Caco-2 (cell line): ENCODE measurements around the gene LPGAT1. TPM values are rescaled to one million over a fixed set of nuclear protein-coding genes. Genes with fewer than 3 reads are reported as not detected.

Source experiments
- BruUV-seq: library from RNA; stranded (reverse); fragments of 400-500 nt; replicated peaks from 2 replicates; lab custom pipeline; 2021; lab: Mats Ljungman, UMichigan
- CTCF ChIA-PET: fragments of 300-600 bp; sonication (Branson Sonifier 250); formaldehyde crosslinking; loops from one replicate; lab custom pipeline; 2022; ENCODE audit warnings: antibody characterized with exemption; lab: Charles Lee
- POLR2A ChIA-PET: fragments of 300-600 bp; sonication (Branson Sonifier 250); formaldehyde crosslinking; loops from one replicate; lab custom pipeline; 2022; ENCODE audit warnings: antibody characterized with exemption; lab: Charles Lee
- DNase-seq, 2 experiments: peaks; one replicate each; pipeline versions ENCODE4 v3.0.0 to v3.0.0-alpha.2; 2020 to 2022
- H3K27me3 ChIP-seq: replicated peaks from 2 replicates; pipeline ENCODE4 v1.6.0; 2011; ENCODE audit warnings: low read length; ENCODE audit not compliant: control insufficient read depth, insufficient read depth
- H3K36me3 ChIP-seq: 2 replicates; pipeline ENCODE4 v1.5.1; 2011; ENCODE audit warnings: low read length; ENCODE audit not compliant: control insufficient read depth, insufficient read depth
- H3K4me1 ChIP-seq: fragments of 250-450 bp; sonication (Bioruptor Pico); 2 replicates; pipeline ENCODE4 v1.5.1; 2020; ENCODE audit warnings: mild to moderate bottlenecking
- H3K4me3 ChIP-seq: 2 replicates; pipeline ENCODE4 v1.5.1; 2011; ENCODE audit warnings: low read depth, mild to moderate bottlenecking, control low read depth, low read length
- H3K9me3 ChIP-seq: fragments of 250-450 bp; sonication (Bioruptor Pico); 2 replicates; pipeline ENCODE4 v1.5.1; 2020; ENCODE audit warnings: mild to moderate bottlenecking, moderate library complexity
- H3K27ac Mint-ChIP-seq: one replicate; pipeline ENCODE4 v1.8.0; 2022; ENCODE audit warnings: mixed read lengths; ENCODE audit not compliant: unreplicated experiment
- H3K27me3 Mint-ChIP-seq: one replicate; pipeline ENCODE4 v1.8.0; 2022; ENCODE audit warnings: mixed read lengths; ENCODE audit not compliant: insufficient read depth, unreplicated experiment
- H3K36me3 Mint-ChIP-seq: one replicate; pipeline ENCODE4 v1.8.0; 2022; ENCODE audit warnings: mild to moderate bottlenecking, mixed read lengths; ENCODE audit not compliant: insufficient read depth, unreplicated experiment
- H3K4me1 Mint-ChIP-seq: one replicate; pipeline ENCODE4 v1.8.0; 2022; ENCODE audit warnings: low read depth, mixed read lengths; ENCODE audit not compliant: unreplicated experiment
- H3K4me3 Mint-ChIP-seq: one replicate; pipeline ENCODE4 v1.8.0; 2022; ENCODE audit warnings: mild to moderate bottlenecking, moderate library complexity, mixed read lengths; ENCODE audit not compliant: unreplicated experiment
- H3K9me3 Mint-ChIP-seq: one replicate; pipeline ENCODE4 v1.8.0; 2022; ENCODE audit warnings: mixed read lengths; ENCODE audit not compliant: unreplicated experiment
- intact Hi-C: fragments of 100-400 bp; cut with micrococcal nuclease; formaldehyde crosslinking; loops from one replicate; pipeline ENCODE4 v1.10.0; 2022; ENCODE audit not compliant: unreplicated experiment
- total RNA-seq: library from RNA; stranded (reverse); gene quantifications from 2 replicates; pipeline ENCODE4 v1.2.3, GENCODE V29; 2022
- TF ChIP-seq, protein P1 (sequence below), 2 experiments: fragments of 200-600 bp in 1 of 2; IDR thresholded peaks; 1 replicate in 1 of 2; 2 replicates in 1 of 2; pipeline versions ENCODE4 v1.5.1 to v1.8.0; 2011 to 2022; ENCODE audit warnings: antibody characterized with exemption in 1 of 2, control low read depth in 1 of 2, inconsistent platforms in 1 of 2, low read depth in 1 of 2, low read length in 1 of 2, mild to moderate bottlenecking in 1 of 2, moderate library complexity in 1 of 2; ENCODE audit not compliant: insufficient read depth in 1 of 2, severe bottlenecking in 1 of 2, unreplicated experiment in 1 of 2

Gene LPGAT1
- total RNA-seq, 1 experiment from 2014 or later: 25.6 TPM

DNA sequence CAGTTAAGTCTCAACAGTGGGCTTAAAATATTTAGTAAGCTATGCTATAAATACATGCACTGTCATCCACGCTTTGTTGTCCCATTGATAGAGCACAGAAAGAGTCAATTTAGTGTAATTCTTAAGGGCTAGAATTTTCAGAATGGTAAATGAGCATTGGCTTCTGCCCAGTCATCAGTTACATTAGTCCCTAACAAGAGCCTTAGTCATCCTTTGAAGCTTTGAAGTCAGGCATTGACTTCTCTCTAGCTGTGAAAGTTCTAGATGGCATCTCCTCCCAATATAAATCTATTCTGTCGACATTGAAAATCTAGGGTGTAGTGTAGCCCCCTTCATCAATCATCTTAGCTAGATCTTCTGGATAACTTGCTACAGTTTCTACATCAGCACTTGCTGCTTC lies 12.0 kb upstream of the LPGAT1 start:
- Histone ChIP-seq H3K36me3 (no peaks in the 10 kb centered on the region), H3K9me3 (no peaks in the 10 kb centered on the region), H3K4me3 (no peak overlapping the region), H3K27me3 (no peaks in the 10 kb centered on the region), H3K4me1 (no peaks in the 10 kb centered on the region)
- Mint-ChIP-seq H3K9me3 (no peaks in the 10 kb centered on the region), H3K4me1 (no peaks in the 10 kb centered on the region), H3K36me3 (no peaks in the 10 kb centered on the region), H3K27me3 (no peaks in the 10 kb centered on the region), H3K27ac (no peak overlapping the region), H3K4me3 (no peak overlapping the region)
- BruUV-seq: no TSS peak
- intact Hi-C loops: no loop called here
- DNase-seq: no peak
- TF ChIP-seq, protein P1, sequence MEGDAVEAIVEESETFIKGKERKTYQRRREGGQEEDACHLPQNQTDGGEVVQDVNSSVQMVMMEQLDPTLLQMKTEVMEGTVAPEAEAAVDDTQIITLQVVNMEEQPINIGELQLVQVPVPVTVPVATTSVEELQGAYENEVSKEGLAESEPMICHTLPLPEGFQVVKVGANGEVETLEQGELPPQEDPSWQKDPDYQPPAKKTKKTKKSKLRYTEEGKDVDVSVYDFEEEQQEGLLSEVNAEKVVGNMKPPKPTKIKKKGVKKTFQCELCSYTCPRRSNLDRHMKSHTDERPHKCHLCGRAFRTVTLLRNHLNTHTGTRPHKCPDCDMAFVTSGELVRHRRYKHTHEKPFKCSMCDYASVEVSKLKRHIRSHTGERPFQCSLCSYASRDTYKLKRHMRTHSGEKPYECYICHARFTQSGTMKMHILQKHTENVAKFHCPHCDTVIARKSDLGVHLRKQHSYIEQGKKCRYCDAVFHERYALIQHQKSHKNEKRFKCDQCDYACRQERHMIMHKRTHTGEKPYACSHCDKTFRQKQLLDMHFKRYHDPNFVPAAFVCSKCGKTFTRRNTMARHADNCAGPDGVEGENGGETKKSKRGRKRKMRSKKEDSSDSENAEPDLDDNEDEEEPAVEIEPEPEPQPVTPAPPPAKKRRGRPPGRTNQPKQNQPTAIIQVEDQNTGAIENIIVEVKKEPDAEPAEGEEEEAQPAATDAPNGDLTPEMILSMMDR (IDR thresholded peaks at IDR 0.05; ENCODE audit: insufficient read depth in 1 of 2, low read depth in 1 of 2, low read length in 1 of 2, severe bottlenecking in 1 of 2, unreplicated experiment in 1 of 2): no peak
- CTCF ChIA-PET: interaction anchor here (0.6 kb wide), 1 partner anchor 228 kb away, joined by 3 read pairs; no protein-coding TSS in a partner anchor
- POLR2A ChIA-PET: no interaction called here

DNA sequence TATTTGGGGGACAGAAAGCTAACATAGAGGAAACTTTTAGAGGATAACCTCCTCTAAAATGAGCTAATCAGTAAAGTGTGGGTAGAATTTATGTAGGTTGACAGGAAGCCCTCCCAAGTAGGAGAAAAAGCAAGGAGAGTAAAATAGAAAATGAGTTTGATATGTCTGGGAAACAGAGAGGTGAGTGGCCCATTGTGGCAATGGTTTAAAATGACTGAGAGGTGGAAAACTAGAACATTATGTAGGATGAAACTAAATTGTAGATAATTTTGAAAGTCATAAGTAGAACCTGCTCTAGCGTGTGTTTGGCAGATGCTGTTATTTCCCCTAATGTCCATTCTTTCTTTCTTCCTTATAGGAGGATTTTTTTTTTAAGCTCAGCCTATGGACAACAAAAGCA lies 8.5 kb upstream of the LPGAT1 start:
- intact Hi-C loops: loop anchor here (10.0 kb wide), 1 partner anchor 196 kb away; the partner anchor contains the start of genes DTL and INTS7
- H3K4me3 ChIP-seq: no peak overlapping the region
- TF ChIP-seq, protein P1 (IDR thresholded peaks at IDR 0.05; ENCODE audit: insufficient read depth in 1 of 2, low read depth in 1 of 2, low read length in 1 of 2, severe bottlenecking in 1 of 2, unreplicated experiment in 1 of 2): no peak
- no peaks in the 10 kb centered on the region for H3K4me1 ChIP-seq
- Mint-ChIP-seq H3K27ac (no peak overlapping the region), H3K27me3 (no peaks in the 10 kb centered on the region), H3K36me3 (no peaks in the 10 kb centered on the region), H3K4me3 (no peak overlapping the region), H3K9me3 (no peaks in the 10 kb centered on the region), H3K4me1 (no peaks in the 10 kb centered on the region)
- H3K27me3 ChIP-seq: no peaks in the 10 kb centered on the region
- no peaks in the 10 kb centered on the region for H3K36me3 ChIP-seq
- no peaks in the 10 kb centered on the region for H3K9me3 ChIP-seq
- BruUV-seq: no TSS peak
- CTCF ChIA-PET: interaction anchor here (1.1 kb wide), 1 partner anchor 159 kb away, joined by 3 read pairs; no protein-coding TSS in a partner anchor
- POLR2A ChIA-PET: no interaction called here
- no peak for DNase-seq

DNA sequence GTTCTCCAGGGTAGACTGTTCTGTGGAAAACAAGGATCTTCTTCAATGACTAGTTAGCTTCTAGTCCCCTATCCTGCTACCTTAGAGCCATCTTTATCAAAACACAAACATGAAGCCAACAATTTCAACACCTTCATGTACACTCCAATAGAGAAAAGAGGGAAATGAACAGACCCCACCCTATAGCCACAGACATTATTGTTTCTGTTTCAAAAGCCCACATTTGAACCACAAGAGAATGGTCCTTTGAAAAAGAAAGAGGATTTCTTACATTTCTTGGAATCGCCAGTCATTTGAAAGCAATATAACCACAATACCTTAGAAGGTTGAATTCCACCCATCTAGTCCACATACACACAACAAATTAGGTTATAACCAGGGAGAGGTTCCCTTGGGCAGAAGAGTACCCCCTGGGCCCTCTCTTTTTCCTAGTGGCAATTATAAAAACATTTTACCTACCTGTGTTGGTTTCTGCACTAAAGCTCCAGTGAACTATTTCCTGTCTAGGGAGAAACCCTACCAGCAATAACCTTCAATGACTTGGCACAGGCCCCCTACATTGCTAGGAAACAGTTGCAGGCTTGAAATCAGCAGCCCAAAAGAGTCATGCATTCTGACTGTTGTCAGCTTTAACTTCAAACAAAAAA lies 2.7 kb upstream of the LPGAT1 start:
- DNase-seq: no peak

More for the DNA sequence above, 2.7 kb upstream of the LPGAT1 start:
- Mint-ChIP-seq H3K27ac (no peak overlapping the region), H3K36me3 (peaks cover 6% of the 10 kb centered on the region), H3K4me1 (peaks cover 5% of the 10 kb centered on the region), H3K9me3 (no peaks in the 10 kb centered on the region), H3K4me3 (no peak overlapping the region), H3K27me3 (no peaks in the 10 kb centered on the region)
- no peaks in the 10 kb centered on the region for H3K9me3 ChIP-seq
- TF ChIP-seq, protein P1 (IDR thresholded peaks at IDR 0.05; ENCODE audit: insufficient read depth in 1 of 2, low read depth in 1 of 2, low read length in 1 of 2, severe bottlenecking in 1 of 2, unreplicated experiment in 1 of 2): no peak
- intact Hi-C loops: loop anchor here (10.0 kb wide), 1 partner anchor 202 kb away; the partner anchor contains the start of genes DTL and INTS7
- H3K4me3 ChIP-seq: no peak overlapping the region
- CTCF ChIA-PET: no interaction called here
- POLR2A ChIA-PET: no interaction called here
- no peaks in the 10 kb centered on the region for H3K4me1 ChIP-seq
- H3K27me3 ChIP-seq: no peaks in the 10 kb centered on the region
- BruUV-seq: no TSS peak
- H3K36me3 ChIP-seq: no peaks in the 10 kb centered on the region
